Measurements from ENCODE around the gene GTF2A1.

The GTF2A1 gene

GRCh38 chr14:81172881-81173280, 47.9 kb downstream of the GTF2A1 start:
- DNase-seq: no peak

GRCh38 chr14:81172353-81172752, 48.4 kb downstream of the GTF2A1 start:
- no peak for DNase-seq

- DNase-seq: no peak
Measured at GRCh38 chr14:81170829-81171195, 49.9 kb downstream of the GTF2A1 start.

GRCh38 chr14:81170104-81170828, 50.5 kb downstream of the GTF2A1 start:
- DNase-seq: peak; percentile 84

GRCh38 chr14:81169711-81170103, 51.1 kb downstream of the GTF2A1 start:
- peak; percentile 30 for DNase-seq

GRCh38 chr14:81169267-81169666, 51.5 kb downstream of the GTF2A1 start:
- no peak for DNase-seq

- no peak for DNase-seq
Measured at GRCh38 chr14:81166121-81166520, 54.6 kb downstream of the GTF2A1 start.

- DNase-seq: no peak
Measured at GRCh38 chr14:81165188-81165587, 55.6 kb downstream of the GTF2A1 start.

GRCh38 chr14:81164167-81164774, 56.5 kb downstream of the GTF2A1 start:
- peak; percentile 80 for DNase-seq

- DNase-seq: no peak
Measured at GRCh38 chr14:81162941-81163340, 57.8 kb downstream of the GTF2A1 start.

- no peak for DNase-seq
Measured at GRCh38 chr14:81161749-81162148, 59.0 kb downstream of the GTF2A1 start.

GRCh38 chr14:81161088-81161487, 59.7 kb downstream of the GTF2A1 start:
- no peak for DNase-seq

- no peak for DNase-seq
Measured at GRCh38 chr14:81157431-81157830, 63.3 kb downstream of the GTF2A1 start.

- no peak for DNase-seq
Measured at GRCh38 chr14:81153187-81153586, 67.6 kb downstream of the GTF2A1 start.

GRCh38 chr14:81148635-81149034, 72.1 kb downstream of the GTF2A1 start:
- no peak for DNase-seq

GRCh38 chr14:81147140-81147897, 73.4 kb downstream of the GTF2A1 start:
- DNase-seq: no peak

- DNase-seq: no peak
Measured at GRCh38 chr14:81144824-81145603, 75.7 kb downstream of the GTF2A1 start.

GRCh38 chr14:81143793-81144192, 77.0 kb downstream of the GTF2A1 start:
- DNase-seq: no peak

GRCh38 chr14:81141426-81141825, 79.3 kb downstream of the GTF2A1 start:
- no peak for DNase-seq

- no peak for DNase-seq
Measured at GRCh38 chr14:81138429-81138828, 82.3 kb downstream of the GTF2A1 start.

- no peak for DNase-seq
Measured at GRCh38 chr14:81137316-81137715, 83.4 kb downstream of the GTF2A1 start.

- no peak for DNase-seq
Measured at GRCh38 chr14:81133400-81133799, 87.4 kb downstream of the GTF2A1 start.

GRCh38 chr14:81132468-81132867, 88.3 kb downstream of the GTF2A1 start:
- no peak for DNase-seq

Measured in GDM1 (cell line).